Measurements from ENCODE around the gene UCP2. TPM values are rescaled to one million over a fixed set of nuclear protein-coding genes. Genes with fewer than 3 reads are reported as not detected.

UCP2 gene
- total and polyA plus RNA-seq, 9 donors = 3.7 to 86.9 (median 16.5) TPM

DNA sequence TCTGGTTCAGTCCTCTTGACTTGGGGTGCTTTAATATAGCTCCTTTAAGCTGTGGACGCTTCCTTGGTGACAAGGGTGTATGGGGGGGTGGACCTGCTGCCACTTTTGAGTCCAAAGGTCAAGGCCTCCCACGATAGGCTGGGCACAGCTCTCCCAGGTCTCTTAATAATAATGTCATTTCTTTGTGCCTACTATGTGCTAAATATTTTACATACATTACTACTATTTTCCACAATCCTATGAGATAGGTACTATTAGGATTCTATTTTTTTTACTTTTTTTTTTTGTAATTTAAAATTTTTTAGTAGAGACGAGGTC is 26.5 kb upstream of the UCP2 start:
- Histone ChIP-seq H3K4me1 (ENCODE audit: insufficient read depth) (no peaks in the 10 kb centered on the region), H3K36me3 (no peaks in the 10 kb centered on the region), H3K27me3 (no peaks in the 10 kb centered on the region), H3K9me3 (no peaks in the 10 kb centered on the region), H3K4me3 (no peak overlapping the region), H3K27ac (no peak overlapping the region)
- TF ChIP-seq EP300 (IDR thresholded peaks at IDR 0.05) (no peak), CTCF (IDR thresholded peaks at IDR 0.05) (no peak), POLR2A (IDR thresholded peaks at IDR 0.05) (no peak)
- intact Hi-C loops (cut with DNase I) = no loop called here
- WGBS, 3 donors = 79 to 85% (median 83%) methylated on average over 3 of the region's 3 CpGs
- no peak for DNase-seq

- 73 to 77% (median 74%) methylated on average over 9 of the region's 9 CpGs for WGBS, 3 donors
- H3K27me3 ChIP-seq = no peaks in the 10 kb centered on the region
- no peaks in the 10 kb centered on the region for H3K4me1 ChIP-seq (ENCODE audit: insufficient read depth)
- no peak within 1 kb of the TSS for H3K27ac ChIP-seq
- no peak for TF ChIP-seq CTCF (IDR thresholded peaks at IDR 0.05)
- no peak for TF ChIP-seq POLR2A (IDR thresholded peaks at IDR 0.05)
- TF ChIP-seq EP300 (IDR thresholded peaks at IDR 0.05) = no peak
- H3K4me3 ChIP-seq = no peak within 1 kb of the TSS
- intact Hi-C loops (cut with DNase I) = no loop called here
- no peaks in the 10 kb centered on the region for H3K9me3 ChIP-seq
- no peaks in the 10 kb centered on the region for H3K36me3 ChIP-seq
- DNase-seq = no peak
Observed at GRCh38 chr11:74008373-74009229, 26.0 kb upstream of the UCP2 start, which contains the start of gene UCP3. Gene UCP3, minus strand, starts transcription at chr11:74009085. Its CDS starts 2,043 bp downstream, at chr11:74007042.

- H3K4me3 ChIP-seq = no peak overlapping the region
- no peaks in the 10 kb centered on the region for H3K36me3 ChIP-seq
- WGBS, 3 donors = 85 to 91% (median 87%) methylated on average over 6 of the region's 6 CpGs
- no peak overlapping the region for H3K27ac ChIP-seq
- no peak for DNase-seq
- no peaks in the 10 kb centered on the region for H3K27me3 ChIP-seq
- no peaks in the 10 kb centered on the region for H3K4me1 ChIP-seq (ENCODE audit: insufficient read depth)
- intact Hi-C loops (cut with DNase I) = no loop called here
- TF ChIP-seq EP300 (IDR thresholded peaks at IDR 0.05) (no peak), POLR2A (IDR thresholded peaks at IDR 0.05) (no peak)
- H3K9me3 ChIP-seq = no peaks in the 10 kb centered on the region
Observed at GRCh38 chr11:74007691-74008372, 25.2 kb upstream of the UCP2 start.

DNA sequence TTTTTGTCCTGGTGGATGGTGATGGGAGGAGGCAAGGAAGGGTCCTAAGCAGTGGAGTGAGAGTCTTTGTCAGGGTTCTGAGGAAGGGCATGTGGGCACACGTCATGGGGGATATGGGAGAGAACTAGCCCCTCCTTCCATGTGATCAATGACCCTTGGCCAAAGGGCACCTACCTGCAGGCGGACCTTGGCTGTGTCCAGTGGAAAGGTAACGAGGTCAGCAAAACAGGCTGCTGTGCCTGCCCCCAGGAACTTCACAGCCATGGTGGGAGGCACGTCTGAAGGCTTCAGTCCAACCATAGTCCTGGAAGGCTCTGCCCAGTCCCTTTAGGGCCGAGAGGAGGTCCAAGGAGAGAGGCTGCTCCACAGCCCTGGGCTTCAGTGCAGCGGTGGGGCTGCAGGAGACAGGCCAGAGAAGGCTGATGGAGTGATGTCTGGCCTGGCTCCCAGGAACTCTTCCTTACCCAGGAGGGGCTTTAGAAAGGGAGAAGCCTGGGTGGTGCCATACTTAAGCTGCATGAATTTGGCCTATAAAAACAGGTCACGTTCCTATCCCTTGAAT is 24.2 kb upstream of the UCP2 start:
- no peak for DNase-seq
- no peaks in the 10 kb centered on the region for H3K36me3 ChIP-seq
- intact Hi-C loops (cut with DNase I) = no loop called here

More for the DNA sequence above, 24.2 kb upstream of the UCP2 start:
- WGBS, 3 donors = 71 to 82% (median 76%) methylated on average over 7 of the region's 7 CpGs
- TF ChIP-seq POLR2A (IDR thresholded peaks at IDR 0.05) (no peak), CTCF (IDR thresholded peaks at IDR 0.05) (no peak), EP300 (IDR thresholded peaks at IDR 0.05) (no peak)
- Histone ChIP-seq H3K9me3 (no peaks in the 10 kb centered on the region), H3K27me3 (no peaks in the 10 kb centered on the region), H3K4me1 (ENCODE audit: insufficient read depth) (no peaks in the 10 kb centered on the region), H3K27ac (no peak overlapping the region), H3K4me3 (no peak overlapping the region)
